ENCODE measurements around the gene PAK3. TPM values are rescaled to one million over a fixed set of nuclear protein-coding genes. Genes with fewer than 3 reads are reported as not detected.

PAK3 gene
- polyA plus RNA-seq, 6 donors from 2014 or later, result not detected

DNA sequence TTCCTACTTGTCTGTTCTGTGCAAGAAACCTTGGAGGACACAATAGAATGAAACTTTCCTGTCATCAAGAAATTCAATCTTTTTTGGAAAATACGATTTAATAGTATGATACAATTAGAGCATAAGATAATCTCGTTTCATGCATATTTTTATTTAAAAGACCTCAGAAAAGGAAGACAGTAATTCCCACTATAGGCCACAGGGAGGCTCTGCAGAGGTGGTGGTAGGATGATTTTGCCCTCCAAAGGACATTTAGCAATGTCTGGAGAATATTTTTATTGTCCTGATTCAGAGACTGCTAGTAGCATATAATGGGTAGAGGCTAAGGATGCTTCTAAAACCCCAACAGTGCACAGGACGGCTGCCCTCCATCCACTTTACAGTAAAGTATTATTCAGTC is 68.7 kb downstream of the PAK3 start:
- Mint-ChIP-seq H3K27me3 (no peaks in the 10 kb centered on the region), H3K36me3 (no peaks in the 10 kb centered on the region), H3K4me3 (no peak overlapping the region), H3K9me3 (peaks cover 0 to 2% (median 0%) of the 10 kb centered on the region in 7 donors), H3K27ac (no peak overlapping the region), H3K4me1 (no peaks in the 10 kb centered on the region)
- ATAC-seq (ENCODE audit: low read depth in 2 of 2) (no peak), DNase-seq (no peak)

DNA sequence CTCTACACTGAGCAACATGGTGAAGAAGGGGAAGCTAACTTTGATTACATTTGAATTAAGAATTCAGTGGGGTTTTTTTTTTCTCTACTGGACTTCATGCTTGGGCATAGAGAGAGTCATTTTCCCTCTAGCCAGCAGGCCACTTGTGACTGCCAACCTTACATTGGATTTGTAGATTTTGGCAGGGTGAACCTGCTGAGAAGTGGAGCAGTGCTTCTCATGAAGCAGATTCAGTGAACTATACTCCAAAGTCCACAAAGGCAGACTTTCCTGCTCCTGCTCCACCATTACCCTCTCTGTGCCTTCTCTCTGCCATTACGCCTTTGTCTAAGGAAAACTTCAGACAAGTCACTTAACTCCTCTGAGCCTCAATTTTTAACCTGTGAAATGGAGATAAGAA is 69.9 kb downstream of the PAK3 start:
- Mint-ChIP-seq H3K4me3 (no peak overlapping the region), H3K4me1 (no peaks in the 10 kb centered on the region), H3K27ac (no peak overlapping the region), H3K9me3 (peaks cover 0 to 2% (median 0%) of the 10 kb centered on the region in 7 donors), H3K27me3 (no peaks in the 10 kb centered on the region), H3K36me3 (no peaks in the 10 kb centered on the region)
- DNase-seq, result no peak
- no peak for ATAC-seq (ENCODE audit: low read depth in 2 of 2)

GRCh38 chrX:111167334-111167733 is 71.3 kb downstream of the PAK3 start:
- DNase-seq (no peak), ATAC-seq (ENCODE audit: low read depth in 2 of 2) (no peak)
- H3K36me3 Mint-ChIP-seq, result no peaks in the 10 kb centered on the region
- no peaks in the 10 kb centered on the region for H3K9me3 Mint-ChIP-seq
- H3K27ac Mint-ChIP-seq, result no peak overlapping the region
- no peaks in the 10 kb centered on the region for H3K27me3 Mint-ChIP-seq
- no peak overlapping the region for H3K4me3 Mint-ChIP-seq
- H3K4me1 Mint-ChIP-seq, result no peaks in the 10 kb centered on the region

DNA sequence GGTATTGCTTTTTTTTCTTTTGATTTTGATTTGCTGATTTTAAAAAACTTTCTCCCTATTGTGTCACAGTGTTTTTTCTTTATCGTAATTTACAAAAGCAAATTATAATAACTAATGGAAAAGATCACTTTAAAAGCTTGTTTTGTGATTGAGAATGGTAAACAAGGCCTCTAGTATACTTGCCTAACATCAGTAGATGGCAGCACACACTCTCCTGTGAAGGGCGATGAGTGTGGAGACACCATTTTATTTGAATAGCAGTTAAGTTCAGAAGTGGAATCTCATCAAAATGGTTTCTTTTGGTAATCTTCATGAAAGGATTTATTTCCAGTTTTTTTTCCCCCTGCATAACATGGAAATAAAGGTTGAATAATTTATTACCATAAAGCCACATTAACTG is 72.3 kb downstream of the PAK3 start:
- no peak overlapping the region for H3K27ac Mint-ChIP-seq
- no peak overlapping the region for H3K4me3 Mint-ChIP-seq
- no peaks in the 10 kb centered on the region for H3K4me1 Mint-ChIP-seq
- no peaks in the 10 kb centered on the region for H3K27me3 Mint-ChIP-seq
- ATAC-seq (ENCODE audit: low read depth in 2 of 2), result no peak
- H3K36me3 Mint-ChIP-seq, result no peaks in the 10 kb centered on the region
- no peaks in the 10 kb centered on the region for H3K9me3 Mint-ChIP-seq
- DNase-seq, result no peak

DNA sequence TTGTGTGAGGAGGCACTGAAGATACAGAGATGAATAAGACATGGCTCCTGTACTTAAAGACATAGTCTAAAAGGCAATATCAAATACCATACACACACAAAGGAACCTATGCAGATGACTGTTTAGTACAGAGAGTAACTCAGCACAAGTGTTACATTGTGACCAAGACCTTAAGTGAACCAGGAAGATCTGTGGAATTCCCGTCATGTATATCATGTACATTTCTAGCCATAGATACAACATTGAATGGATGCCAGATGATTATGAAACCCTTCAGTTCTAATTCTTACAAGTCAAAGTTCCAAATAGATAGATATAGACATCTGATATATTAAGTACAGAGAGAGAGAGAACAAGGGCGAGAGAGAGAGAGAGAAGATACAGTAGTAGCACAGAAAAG is 73.2 kb downstream of the PAK3 start:
- Mint-ChIP-seq H3K9me3 (no peaks in the 10 kb centered on the region), H3K27me3 (no peaks in the 10 kb centered on the region), H3K4me3 (no peak overlapping the region), H3K4me1 (no peaks in the 10 kb centered on the region), H3K27ac (no peak overlapping the region), H3K36me3 (no peaks in the 10 kb centered on the region)
- ATAC-seq (ENCODE audit: low read depth in 2 of 2), result no peak
- no peak for DNase-seq

- Mint-ChIP-seq H3K4me1 (no peaks in the 10 kb centered on the region), H3K27me3 (no peaks in the 10 kb centered on the region), H3K27ac (no peak overlapping the region), H3K9me3 (no peaks in the 10 kb centered on the region), H3K4me3 (no peak overlapping the region), H3K36me3 (no peaks in the 10 kb centered on the region)
- DNase-seq, result no peak
- no peak for ATAC-seq (ENCODE audit: low read depth in 2 of 2)
These were observed 74.0 kb downstream of the PAK3 start for GRCh38 chrX:111170017-111170416.

DNA sequence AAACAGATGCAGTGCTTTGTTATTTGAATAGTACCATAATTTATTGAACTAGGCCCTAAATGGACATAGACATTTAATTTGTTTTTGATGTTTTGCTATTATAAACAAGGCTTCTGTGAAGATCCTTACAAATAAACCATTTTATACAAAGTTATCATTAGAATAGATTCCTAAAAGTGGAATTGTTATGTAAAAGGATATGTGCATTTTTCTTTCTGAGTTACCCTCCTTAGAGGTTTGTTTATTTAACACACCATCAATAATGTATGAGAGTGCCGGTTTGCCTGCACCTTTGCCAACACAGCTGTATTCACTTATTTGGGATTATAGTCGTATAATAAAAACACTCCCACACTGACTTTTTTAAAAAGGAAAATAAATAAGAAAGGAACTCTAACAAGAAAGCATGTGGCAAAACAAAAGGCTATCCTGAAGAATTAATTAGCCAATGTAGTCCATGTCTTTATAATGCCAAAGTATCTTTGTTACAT is 84.8 kb downstream of the PAK3 start:
- no peaks in the 10 kb centered on the region for H3K27me3 Mint-ChIP-seq
- H3K27ac Mint-ChIP-seq, result no peak overlapping the region
- no peak for ATAC-seq (ENCODE audit: low read depth in 2 of 2)
- no peaks in the 10 kb centered on the region for H3K4me1 Mint-ChIP-seq
- no peak for DNase-seq
- peaks cover 0 to 5% (median 0%) of the 10 kb centered on the region in 7 donors for H3K9me3 Mint-ChIP-seq
- no peaks in the 10 kb centered on the region for H3K36me3 Mint-ChIP-seq
- H3K4me3 Mint-ChIP-seq, result no peak overlapping the region

GRCh38 chrX:111181951-111182350 is 86.0 kb downstream of the PAK3 start:
- DNase-seq (no peak), ATAC-seq (ENCODE audit: low read depth in 2 of 2) (no peak)
- no peaks in the 10 kb centered on the region for H3K4me1 Mint-ChIP-seq
- H3K27me3 Mint-ChIP-seq, result no peaks in the 10 kb centered on the region
- H3K9me3 Mint-ChIP-seq, result peaks cover 0 to 5% (median 0%) of the 10 kb centered on the region in 7 donors
- H3K36me3 Mint-ChIP-seq, result no peaks in the 10 kb centered on the region
- H3K4me3 Mint-ChIP-seq, result no peak overlapping the region
- no peak overlapping the region for H3K27ac Mint-ChIP-seq

DNA sequence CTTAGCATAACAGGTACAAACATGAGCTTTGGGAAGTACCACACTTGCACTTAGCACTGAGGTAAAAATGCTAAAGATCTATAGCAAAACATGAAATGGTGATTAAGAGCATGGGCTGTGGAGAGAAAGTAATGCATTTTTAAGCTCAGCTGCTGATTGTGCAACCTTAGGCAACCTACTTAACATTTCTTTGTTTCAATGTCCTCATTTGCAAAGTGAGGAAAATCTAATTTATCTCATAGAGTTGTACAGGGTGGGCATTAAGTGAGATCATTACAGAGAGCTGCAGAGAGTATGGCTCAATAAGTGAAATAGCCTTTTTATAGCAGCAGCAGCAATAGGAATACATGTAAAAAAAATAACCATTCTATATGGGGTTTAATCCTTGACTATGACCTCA is 87.0 kb downstream of the PAK3 start:
- peaks cover 0 to 3% (median 0%) of the 10 kb centered on the region in 3 donors for H3K27me3 Mint-ChIP-seq

GRCh38 chrX:111191598-111191997 is 95.6 kb downstream of the PAK3 start:
- peaks cover 0 to 3% (median 0%) of the 10 kb centered on the region in 3 donors for H3K27me3 Mint-ChIP-seq
- no peak overlapping the region for H3K4me3 Mint-ChIP-seq
- peaks cover 0 to 2% (median 0%) of the 10 kb centered on the region in 7 donors for H3K9me3 Mint-ChIP-seq
- no peaks in the 10 kb centered on the region for H3K36me3 Mint-ChIP-seq
- H3K4me1 Mint-ChIP-seq, result no peaks in the 10 kb centered on the region
- ATAC-seq (ENCODE audit: low read depth in 2 of 2), result no peak
- no peak for DNase-seq
- H3K27ac Mint-ChIP-seq, result no peak overlapping the region

More for the DNA sequence above, 87.0 kb downstream of the PAK3 start:
- no peak for ATAC-seq (ENCODE audit: low read depth in 2 of 2)
- no peaks in the 10 kb centered on the region for H3K36me3 Mint-ChIP-seq
- no peaks in the 10 kb centered on the region for H3K4me1 Mint-ChIP-seq
- H3K27ac Mint-ChIP-seq, result no peak overlapping the region
- H3K4me3 Mint-ChIP-seq, result no peak overlapping the region
- DNase-seq, result no peak
- H3K9me3 Mint-ChIP-seq, result peaks cover 0 to 5% (median 0%) of the 10 kb centered on the region in 7 donors

- H3K27ac Mint-ChIP-seq, result no peak overlapping the region
These were observed 103.5 kb downstream of the PAK3 start for GRCh38 chrX:111199505-111199904.

DNA sequence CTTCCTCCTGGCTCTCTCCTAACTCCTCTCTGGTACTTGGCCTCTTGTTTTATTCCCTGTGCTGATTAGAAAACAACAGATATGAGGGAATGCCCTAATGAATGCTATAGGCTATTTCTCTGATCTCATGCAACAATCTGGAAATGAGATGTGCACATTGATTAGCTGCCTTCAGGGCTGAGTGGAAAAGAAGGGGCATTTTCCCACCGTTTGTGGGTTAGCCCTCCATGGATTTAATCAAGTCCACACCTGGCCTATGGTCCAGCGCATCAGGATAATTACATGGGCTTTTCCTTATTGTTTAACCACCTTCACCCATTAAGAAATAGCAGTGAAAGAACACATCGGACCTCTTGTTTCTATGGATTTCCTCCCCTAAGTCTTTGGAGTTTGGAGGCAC is 104.3 kb downstream of the PAK3 start:
- DNase-seq (no peak), ATAC-seq (ENCODE audit: low read depth in 2 of 2) (no peak)
- Mint-ChIP-seq H3K4me1 (no peaks in the 10 kb centered on the region), H3K36me3 (no peaks in the 10 kb centered on the region), H3K27me3 (peaks cover 0 to 9% (median 0%) of the 10 kb centered on the region in 3 donors), H3K9me3 (peaks cover 0 to 4% (median 2%) of the 10 kb centered on the region in 7 donors), H3K27ac (no peak overlapping the region), H3K4me3 (no peak overlapping the region)

More at GRCh38 chrX:111199505-111199904, 103.5 kb downstream of the PAK3 start:
- no peaks in the 10 kb centered on the region for H3K36me3 Mint-ChIP-seq
- H3K4me1 Mint-ChIP-seq, result no peaks in the 10 kb centered on the region
- peaks cover 0 to 4% (median 2%) of the 10 kb centered on the region in 7 donors for H3K9me3 Mint-ChIP-seq
- DNase-seq, result no peak
- ATAC-seq (ENCODE audit: low read depth in 2 of 2), result no peak
- no peak overlapping the region for H3K4me3 Mint-ChIP-seq
- H3K27me3 Mint-ChIP-seq, result peaks cover 0 to 9% (median 0%) of the 10 kb centered on the region in 3 donors

GRCh38 chrX:111207851-111208250 is 111.9 kb downstream of the PAK3 start:
- no peak for ATAC-seq (ENCODE audit: low read depth in 2 of 2)
- no peaks in the 10 kb centered on the region for H3K36me3 Mint-ChIP-seq
- H3K4me1 Mint-ChIP-seq, result no peaks in the 10 kb centered on the region
- no peak for DNase-seq
- no peak overlapping the region for H3K4me3 Mint-ChIP-seq
- H3K9me3 Mint-ChIP-seq, result peaks cover 0 to 3% (median 0%) of the 10 kb centered on the region in 7 donors
- H3K27ac Mint-ChIP-seq, result no peak overlapping the region
- peaks cover 0 to 4% (median 0%) of the 10 kb centered on the region in 3 donors for H3K27me3 Mint-ChIP-seq

DNA sequence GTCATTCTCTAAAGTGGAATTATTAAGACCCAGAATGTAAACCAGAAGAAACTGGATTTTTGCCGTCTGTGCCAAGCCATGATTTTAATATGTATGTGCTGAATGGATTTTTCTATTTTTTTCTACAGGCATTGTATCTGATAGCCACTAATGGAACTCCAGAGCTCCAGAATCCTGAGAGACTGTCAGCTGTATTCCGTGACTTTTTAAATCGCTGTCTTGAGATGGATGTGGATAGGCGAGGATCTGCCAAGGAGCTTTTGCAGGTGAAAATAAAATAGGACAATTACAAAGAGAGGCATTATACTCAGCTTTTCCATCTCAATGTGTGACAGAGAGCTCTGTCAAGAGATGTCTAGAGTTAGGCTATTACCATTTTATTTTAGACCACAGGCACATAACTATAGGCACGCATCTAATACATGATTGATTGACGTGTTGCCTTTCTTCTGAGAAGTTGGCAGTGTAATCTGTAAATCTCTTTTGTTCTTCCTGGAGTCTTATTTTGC is 120.4 kb downstream of the PAK3 start:
- Mint-ChIP-seq H3K36me3 (no peaks in the 10 kb centered on the region), H3K27ac (no peak overlapping the region), H3K27me3 (peaks cover 0 to 6% (median 0%) of the 10 kb centered on the region in 3 donors), H3K9me3 (peaks cover 0 to 4% (median 0%) of the 10 kb centered on the region in 7 donors), H3K4me3 (no peak overlapping the region), H3K4me1 (no peaks in the 10 kb centered on the region)
- DNase-seq (no peak), ATAC-seq (ENCODE audit: low read depth in 2 of 2) (no peak)

All from naive B cell (primary cell).